Fibroblast of skin of abdomen (primary cell): ENCODE measurements around the gene LKAAEAR1.

Experiments
- DNase-seq: peaks from one replicate; pipeline ENCODE4 v3.0.0-alpha.2; 2013

The LKAAEAR1 gene

GRCh38 chr20:64065062-64065973 lies 18.9 kb downstream of the LKAAEAR1 start:
- DNase-seq: no peak

- DNase-seq: peak; percentile 51
These were observed 20.0 kb downstream of the LKAAEAR1 start for GRCh38 chr20:64064145-64064698.

GRCh38 chr20:64063389-64064144 lies 20.6 kb downstream of the LKAAEAR1 start:
- DNase-seq: no peak

- peak; percentile 95 for DNase-seq
These were observed 21.4 kb downstream of the LKAAEAR1 start, which contains the start of gene TCEA2 for GRCh38 chr20:64062596-64063388. Gene TCEA2, plus strand, starts transcription at chr20:64063198. Its CDS starts 115 bp downstream, at chr20:64063313.

- DNase-seq: no peak
These were observed 22.0 kb downstream of the LKAAEAR1 start for GRCh38 chr20:64062276-64062595.

- no peak for DNase-seq
These were observed 25.7 kb downstream of the LKAAEAR1 start for GRCh38 chr20:64058536-64058935.

- peak; percentile 55 for DNase-seq
These were observed 26.3 kb downstream of the LKAAEAR1 start for GRCh38 chr20:64057628-64058498.

GRCh38 chr20:64056889-64057627 lies 27.1 kb downstream of the LKAAEAR1 start:
- DNase-seq: no peak

- DNase-seq: no peak
These were observed 27.6 kb downstream of the LKAAEAR1 start for GRCh38 chr20:64056639-64056888.

- peak; percentile 36 for DNase-seq
These were observed 28.1 kb downstream of the LKAAEAR1 start for GRCh38 chr20:64055893-64056638.

- DNase-seq: no peak
These were observed 28.8 kb downstream of the LKAAEAR1 start for GRCh38 chr20:64055396-64055892.

- DNase-seq: peak; percentile 51
These were observed 30.1 kb downstream of the LKAAEAR1 start for GRCh38 chr20:64053841-64054661.

GRCh38 chr20:64052987-64053840 lies 31.0 kb downstream of the LKAAEAR1 start:
- DNase-seq: no peak

GRCh38 chr20:64052326-64052722 lies 31.9 kb downstream of the LKAAEAR1 start:
- no peak for DNase-seq

- no peak for DNase-seq
These were observed 32.5 kb downstream of the LKAAEAR1 start for GRCh38 chr20:64051561-64052325.

- no peak for DNase-seq
These were observed 33.2 kb downstream of the LKAAEAR1 start for GRCh38 chr20:64051033-64051452.
